Suprapubic skin (tissue), 4 donors: ENCODE measurements around the gene FAM78A. TPM values are rescaled to one million over a fixed set of nuclear protein-coding genes. Genes with fewer than 3 reads are reported as not detected.

Experiments used
- DNase-seq, 2 donors: peaks; one replicate each; pipeline ENCODE4 v3.0.0-alpha.2; 2019; ENCODE audit warnings: low spot score in 2 of 2
- H3K27ac ChIP-seq: fragments of 200-600 bp; sonication (generic); one replicate; pipeline ENCODE4 v1.5.1; 2019
- H3K27me3 ChIP-seq: fragments of 200-600 bp; sonication (generic); one replicate; pipeline ENCODE4 v1.5.1; 2019
- H3K36me3 ChIP-seq: fragments of 200-600 bp; sonication (generic); one replicate; pipeline ENCODE4 v1.5.1; 2019
- H3K4me1 ChIP-seq: fragments of 200-600 bp; sonication (generic); one replicate; pipeline ENCODE4 v1.5.1; 2019
- H3K4me3 ChIP-seq: fragments of 200-600 bp; sonication (generic); one replicate; pipeline ENCODE4 v1.5.1; 2019; ENCODE audit warnings: mild to moderate bottlenecking
- H3K9me3 ChIP-seq: fragments of 200-600 bp; sonication (generic); one replicate; pipeline ENCODE4 v1.5.1; 2019
- CTCF ChIP-seq, 2 donors: fragments of 200-600 bp in 1 of 2; fragments of 450-650 bp in 1 of 2; sonication (generic) in 1 of 2; IDR thresholded peaks; one replicate each; pipeline ENCODE4 v1.5.1; 2016 to 2019; ENCODE audit warnings: antibody characterized with exemption in 2 of 2, mild to moderate bottlenecking in 1 of 2, moderate library complexity in 1 of 2
- EP300 ChIP-seq: sonication (generic); formaldehyde crosslinking; IDR thresholded peaks from one replicate; pipeline ENCODE4 v1.6.1; 2017; ENCODE audit warnings: antibody characterized with exemption
- POLR2A ChIP-seq, 2 donors: fragments of 450-650 bp; IDR thresholded peaks; one replicate each; pipeline ENCODE4 v1.6.1; 2017; ENCODE audit warnings: antibody characterized with exemption in 2 of 2, mild to moderate bottlenecking in 2 of 2, moderate library complexity in 2 of 2
- POLR2AphosphoS5 ChIP-seq, 3 donors: sonication (generic); formaldehyde crosslinking; IDR thresholded peaks; one replicate each; pipeline ENCODE4 v1.6.1; 2017; ENCODE audit warnings: antibody characterized with exemption in 3 of 3
- WGBS: methylation state at CpG from one replicate; pipeline ENCODE4 v1.1.5; 2018; 5-methylcytosine and 5-hydroxymethylcytosine counted together
- total RNA-seq, 4 donors: library from RNA; depleted of rRNA; stranded (reverse); fragments of >200 nt; gene quantifications; one replicate each; pipeline ENCODE4 v1.1.0, GENCODE V29; 2016

FAM78A gene
- total RNA-seq, 4 donors from 2014 or later, result 0.81 to 2.0 (median 1.3) TPM

- no peaks in the 10 kb centered on the region for H3K36me3 ChIP-seq
- 69% methylated on average over 22 of the region's 22 CpGs for WGBS
- no peak for TF ChIP-seq POLR2A (IDR thresholded peaks at IDR 0.05)
- no peak for TF ChIP-seq EP300
- no peak for TF ChIP-seq POLR2AphosphoS5 (IDR thresholded peaks at IDR 0.05)
- TF ChIP-seq CTCF (IDR thresholded peaks at IDR 0.05), result no peak
Observed at GRCh38 chr9:131299346-131299960, 23.1 kb upstream of the FAM78A start.

GRCh38 chr9:131298816-131299215 is 22.5 kb upstream of the FAM78A start:
- 89% methylated on average over 11 of the region's 12 CpGs for whole genome bisulfite sequencing
- TF ChIP-seq POLR2A (IDR thresholded peaks at IDR 0.05), result no peak
- TF ChIP-seq POLR2AphosphoS5 (IDR thresholded peaks at IDR 0.05), result no peak
- no peak for TF ChIP-seq CTCF (IDR thresholded peaks at IDR 0.05)

More at GRCh38 chr9:131299346-131299960, 23.1 kb upstream of the FAM78A start:
- no peak overlapping the region for H3K4me3 ChIP-seq
- H3K27me3 ChIP-seq, result no peaks in the 10 kb centered on the region
- H3K4me1 ChIP-seq, result no peaks in the 10 kb centered on the region
- peak in 1 of 2 donors; percentile 56 for DNase-seq
- H3K27ac ChIP-seq, result no peak overlapping the region
- no peaks in the 10 kb centered on the region for H3K9me3 ChIP-seq

GRCh38 chr9:131298341-131298740 is 22.0 kb upstream of the FAM78A start:
- WGBS, result no CpG with 5 or more reads among the region's 5 CpGs
- Histone ChIP-seq H3K9me3 (no peaks in the 10 kb centered on the region), H3K27me3 (no peaks in the 10 kb centered on the region), H3K4me3 (no peak overlapping the region), H3K4me1 (no peaks in the 10 kb centered on the region), H3K27ac (no peak overlapping the region), H3K36me3 (no peaks in the 10 kb centered on the region)
- TF ChIP-seq POLR2A (IDR thresholded peaks at IDR 0.05) (no peak), CTCF (IDR thresholded peaks at IDR 0.05) (no peak), EP300 (no peak), POLR2AphosphoS5 (IDR thresholded peaks at IDR 0.05) (no peak)
- DNase-seq, result peak in 1 of 2 donors; percentile 72

More at GRCh38 chr9:131298816-131299215, 22.5 kb upstream of the FAM78A start:
- Histone ChIP-seq H3K4me3 (no peak overlapping the region), H3K27ac (no peak overlapping the region), H3K4me1 (no peaks in the 10 kb centered on the region), H3K9me3 (no peaks in the 10 kb centered on the region), H3K36me3 (no peaks in the 10 kb centered on the region), H3K27me3 (no peaks in the 10 kb centered on the region)
- DNase-seq, result no peak

- no peak overlapping the region for H3K4me3 ChIP-seq
- DNase-seq, result no peak
- WGBS, result 68% methylated on average over 11 of the region's 11 CpGs
- no peaks in the 10 kb centered on the region for H3K9me3 ChIP-seq
- no peak overlapping the region for H3K27ac ChIP-seq
- H3K4me1 ChIP-seq, result no peaks in the 10 kb centered on the region
- H3K27me3 ChIP-seq, result no peaks in the 10 kb centered on the region
- TF ChIP-seq POLR2AphosphoS5 (IDR thresholded peaks at IDR 0.05) (no peak), EP300 (no peak), POLR2A (IDR thresholded peaks at IDR 0.05) (no peak)
- H3K36me3 ChIP-seq, result no peaks in the 10 kb centered on the region
Observed at GRCh38 chr9:131297903-131298302, 21.6 kb upstream of the FAM78A start.

- Histone ChIP-seq H3K36me3 (no peaks in the 10 kb centered on the region), H3K27me3 (no peaks in the 10 kb centered on the region), H3K4me3 (no peak overlapping the region), H3K27ac (no peak overlapping the region), H3K4me1 (no peaks in the 10 kb centered on the region), H3K9me3 (no peaks in the 10 kb centered on the region)
- 85% methylated on average over 8 of the region's 8 CpGs for WGBS
- no peak for TF ChIP-seq CTCF (IDR thresholded peaks at IDR 0.05)
- TF ChIP-seq POLR2A (IDR thresholded peaks at IDR 0.05), result no peak
- TF ChIP-seq EP300, result no peak
- TF ChIP-seq POLR2AphosphoS5 (IDR thresholded peaks at IDR 0.05), result no peak
- DNase-seq, result no peak
Observed at GRCh38 chr9:131296906-131297500, 20.7 kb upstream of the FAM78A start.
